Endodermal cell (in vitro differentiated cells): Measurements from ENCODE around the gene HORMAD2. TPM values are rescaled to one million over a fixed set of nuclear protein-coding genes. Genes with fewer than 3 reads are reported as not detected.

Experiments used
- DNase-seq: peaks from one replicate; pipeline ENCODE4 v3.0.0-alpha.2; 2017
- H3K27ac ChIP-seq: 2 replicates; pipeline ENCODE4 v1.5.1; 2013; ENCODE audit warnings: mild to moderate bottlenecking, low read depth, low read length, moderate library complexity
- H3K27me3 ChIP-seq: 2 replicates; pipeline ENCODE4 v1.6.1; 2013; ENCODE audit warnings: mild to moderate bottlenecking, low read length, moderate library complexity; ENCODE audit not compliant: insufficient read depth, control insufficient read depth, poor library complexity, severe bottlenecking
- H3K36me3 ChIP-seq: 2 replicates; pipeline ENCODE4 v1.7.0; 2013; ENCODE audit warnings: mild to moderate bottlenecking, low read length, moderate library complexity; ENCODE audit not compliant: control insufficient read depth, insufficient read depth
- H3K4me1 ChIP-seq: one replicate; pipeline ENCODE4 v1.7.0; 2013; ENCODE audit warnings: low read length; ENCODE audit not compliant: control insufficient read depth, insufficient read depth
- H3K4me3 ChIP-seq: 2 replicates; pipeline ENCODE4 v1.5.1; 2013; ENCODE audit warnings: mild to moderate bottlenecking, low read length, moderate library complexity
- H3K9ac ChIP-seq: 2 replicates; pipeline ENCODE4 v1.6.1; 2013; ENCODE audit warnings: mild to moderate bottlenecking, low read length, moderate library complexity; ENCODE audit not compliant: poor library complexity, severe bottlenecking; ENCODE audit errors: extremely low read depth
- H3K9me3 ChIP-seq: 2 replicates; pipeline ENCODE4 v1.6.1; 2013; ENCODE audit warnings: mild to moderate bottlenecking, low read length, moderate library complexity; ENCODE audit not compliant: control insufficient read depth
- H3K27ac Mint-ChIP-seq: 2 replicates; pipeline ENCODE4 v1.8.0; 2020; ENCODE audit warnings: mixed read lengths
- H3K27me3 Mint-ChIP-seq: 2 replicates; pipeline ENCODE4 v1.8.0; 2021; ENCODE audit warnings: mild to moderate bottlenecking, mixed read lengths; ENCODE audit not compliant: insufficient read depth
- H3K36me3 Mint-ChIP-seq: 2 replicates; pipeline ENCODE4 v1.8.0; 2020; ENCODE audit warnings: low read depth, mixed read lengths
- H3K4me1 Mint-ChIP-seq: 2 replicates; pipeline ENCODE4 v1.8.0; 2020; ENCODE audit warnings: mixed read lengths
- H3K4me3 Mint-ChIP-seq: 2 replicates; pipeline ENCODE4 v1.8.0; 2020; ENCODE audit warnings: mild to moderate bottlenecking, moderate library complexity, mixed read lengths
- H3K9me3 Mint-ChIP-seq: 2 replicates; pipeline ENCODE4 v1.8.0; 2020; ENCODE audit warnings: mild to moderate bottlenecking, mixed read lengths
- WGBS, 2 experiments: methylation state at CpG; one replicate each; pipeline versions ENCODE4 v1.1.5 to v1.1.7; 2013; ENCODE audit warnings: missing lambda C conversion rate in 2 of 2, mixed read lengths in 1 of 2; ENCODE audit not compliant: insufficient coverage in 1 of 2, insufficient read length in 1 of 2; 5-methylcytosine and 5-hydroxymethylcytosine counted together
- total RNA-seq, 2 donors: library from RNA; stranded (reverse); fragmentation: NEBNext Ultra II Directional in 1 of 2; extraction: Animal tissue kit (Norgen Biotek cat#: 25700) in 1 of 2; gene quantifications; 2 replicates in 1 of 2; 3 replicates in 1 of 2; pipeline ENCODE4 v1.2.1, GENCODE V29; 2021
- TF ChIP-seq, protein P1 (sequence below): fragments of 200-600 bp; sonication (generic); conservative IDR thresholded peaks from 2 replicates; pipeline ENCODE4 v1.5.0; 2021; ENCODE audit warnings: antibody characterized with exemption, mild to moderate bottlenecking

Gene HORMAD2
- total RNA-seq, 2 donors from 2014 or later, result 0.55 TPM; not detected in 1

DNA sequence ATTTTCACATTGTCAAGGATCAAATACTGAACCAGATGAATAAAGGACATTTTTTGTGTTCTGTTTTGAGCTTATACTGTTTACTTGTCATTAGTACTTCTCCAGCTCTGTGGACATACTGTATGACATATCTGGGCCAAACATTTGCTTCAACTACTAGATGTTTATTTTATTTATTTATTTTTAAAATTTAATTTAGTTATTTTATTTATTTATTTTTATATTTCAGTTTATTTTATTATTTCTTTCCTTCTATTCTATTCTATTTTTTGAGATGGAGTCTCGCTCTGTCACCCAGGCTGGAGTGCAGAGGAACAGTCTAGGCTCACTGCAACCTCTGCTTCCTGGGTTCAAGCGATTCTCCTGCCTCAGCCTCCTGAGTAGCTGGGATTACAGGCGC is 37.0 kb downstream of the HORMAD2 start:
- no peak for DNase-seq
- Mint-ChIP-seq H3K27me3 (no peaks in the 10 kb centered on the region), H3K9me3 (no peaks in the 10 kb centered on the region), H3K4me1 (no peaks in the 10 kb centered on the region), H3K27ac (no peak overlapping the region), H3K4me3 (no peak overlapping the region), H3K36me3 (no peaks in the 10 kb centered on the region)
- TF ChIP-seq, protein P1, sequence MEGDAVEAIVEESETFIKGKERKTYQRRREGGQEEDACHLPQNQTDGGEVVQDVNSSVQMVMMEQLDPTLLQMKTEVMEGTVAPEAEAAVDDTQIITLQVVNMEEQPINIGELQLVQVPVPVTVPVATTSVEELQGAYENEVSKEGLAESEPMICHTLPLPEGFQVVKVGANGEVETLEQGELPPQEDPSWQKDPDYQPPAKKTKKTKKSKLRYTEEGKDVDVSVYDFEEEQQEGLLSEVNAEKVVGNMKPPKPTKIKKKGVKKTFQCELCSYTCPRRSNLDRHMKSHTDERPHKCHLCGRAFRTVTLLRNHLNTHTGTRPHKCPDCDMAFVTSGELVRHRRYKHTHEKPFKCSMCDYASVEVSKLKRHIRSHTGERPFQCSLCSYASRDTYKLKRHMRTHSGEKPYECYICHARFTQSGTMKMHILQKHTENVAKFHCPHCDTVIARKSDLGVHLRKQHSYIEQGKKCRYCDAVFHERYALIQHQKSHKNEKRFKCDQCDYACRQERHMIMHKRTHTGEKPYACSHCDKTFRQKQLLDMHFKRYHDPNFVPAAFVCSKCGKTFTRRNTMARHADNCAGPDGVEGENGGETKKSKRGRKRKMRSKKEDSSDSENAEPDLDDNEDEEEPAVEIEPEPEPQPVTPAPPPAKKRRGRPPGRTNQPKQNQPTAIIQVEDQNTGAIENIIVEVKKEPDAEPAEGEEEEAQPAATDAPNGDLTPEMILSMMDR, result no peak
- Histone ChIP-seq H3K27me3 (peaks cover 16% of the 10 kb centered on the region), H3K27ac (no peak overlapping the region), H3K4me3 (no peak overlapping the region), H3K4me1 (no peaks in the 10 kb centered on the region), H3K9ac (no peak overlapping the region), H3K9me3 (no peaks in the 10 kb centered on the region), H3K36me3 (no peaks in the 10 kb centered on the region)
- 80 to 92% methylated on average over 2 to 3 of the region's 3 CpGs for WGBS, 2 experiments

DNA sequence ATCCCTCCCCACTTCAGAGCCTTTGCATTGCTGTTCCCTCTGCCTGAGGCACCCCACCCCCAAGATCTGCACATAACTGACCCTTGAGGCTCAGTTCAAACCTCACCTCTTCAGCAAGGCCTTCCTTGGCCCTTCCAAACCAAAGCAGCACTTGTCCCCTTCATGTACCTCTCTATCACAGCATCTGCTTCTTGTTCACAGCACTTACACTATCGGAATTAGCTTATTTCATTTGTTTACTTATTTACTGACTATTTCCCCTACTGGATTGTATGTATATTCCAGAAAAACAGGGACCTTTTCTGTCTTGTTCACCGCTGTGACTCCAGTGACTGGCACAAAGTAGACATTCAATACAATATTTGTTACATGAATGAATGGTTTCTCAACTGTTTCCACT is 38.0 kb downstream of the HORMAD2 start:
- 80 to 83% methylated on average over 1 to 2 of the region's 2 CpGs for WGBS, 2 experiments
- no peak overlapping the region for H3K27ac ChIP-seq
- H3K4me1 ChIP-seq, result no peaks in the 10 kb centered on the region
- Mint-ChIP-seq H3K36me3 (no peaks in the 10 kb centered on the region), H3K4me3 (no peak overlapping the region), H3K27ac (no peak overlapping the region), H3K27me3 (no peaks in the 10 kb centered on the region), H3K4me1 (no peaks in the 10 kb centered on the region), H3K9me3 (no peaks in the 10 kb centered on the region)
- no peaks in the 10 kb centered on the region for H3K36me3 ChIP-seq
- no peak for DNase-seq
- no peaks in the 10 kb centered on the region for H3K9me3 ChIP-seq
- TF ChIP-seq, protein P1, result no peak
- H3K4me3 ChIP-seq, result no peak overlapping the region
- peaks cover 15% of the 10 kb centered on the region for H3K27me3 ChIP-seq
- H3K9ac ChIP-seq, result no peak overlapping the region

DNA sequence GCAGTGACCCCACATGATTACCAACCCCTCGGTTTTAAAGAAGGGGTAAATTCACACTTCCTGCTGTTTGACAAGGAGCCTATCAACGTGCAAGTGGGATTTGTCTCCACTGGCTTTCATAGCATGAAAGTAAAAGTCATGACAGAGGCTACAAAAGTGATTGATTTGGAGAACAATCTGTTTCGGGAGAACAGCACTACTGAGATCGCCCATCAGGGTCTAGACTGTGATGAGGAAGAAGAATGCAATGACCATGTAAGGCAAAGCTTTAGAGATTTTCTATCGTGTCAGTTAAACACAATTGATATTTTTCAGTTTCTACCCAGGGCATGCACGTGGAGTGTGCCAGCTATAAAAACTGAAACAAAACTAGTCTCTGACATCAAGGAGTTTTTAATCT is 41.7 kb downstream of the HORMAD2 start:
- H3K9me3 Mint-ChIP-seq, result no peaks in the 10 kb centered on the region
- no peak overlapping the region for H3K4me3 Mint-ChIP-seq
- Histone ChIP-seq H3K36me3 (no peaks in the 10 kb centered on the region), H3K9ac (no peak overlapping the region), H3K4me3 (no peak overlapping the region), H3K4me1 (no peaks in the 10 kb centered on the region), H3K27ac (no peak overlapping the region), H3K9me3 (no peaks in the 10 kb centered on the region), H3K27me3 (no peaks in the 10 kb centered on the region)
- no peak overlapping the region for H3K27ac Mint-ChIP-seq
- no peaks in the 10 kb centered on the region for H3K27me3 Mint-ChIP-seq
- TF ChIP-seq, protein P1, result no peak
- DNase-seq, result no peak
- WGBS, 2 experiments, result 52 to 69% methylated on average over 5 to 6 of the region's 6 CpGs
- H3K4me1 Mint-ChIP-seq, result no peaks in the 10 kb centered on the region
- no peaks in the 10 kb centered on the region for H3K36me3 Mint-ChIP-seq
